Activated B cell treated with CpG ODN at 0.5 μM for 24 hours (primary cell): Measurements from ENCODE around the gene CD53. TPM values are rescaled to one million over a fixed set of nuclear protein-coding genes. Genes with fewer than 3 reads are reported as not detected.
A peak's percentile ranks its signal among the peaks of the same experiment; 100 is the strongest.

Source experiments
- ATAC-seq: fragments of 200-7000 bp; cut with Tn5 transposase; one replicate; pipeline ENCODE4 v1.10.0; 2021; ENCODE audit warnings: low read depth, mild to moderate bottlenecking, moderate library complexity
- CTCF ChIA-PET: fragments of 350-600 bp; sonication (Branson Sonifier 250); formaldehyde crosslinking; loops from one replicate; lab custom pipeline; 2021; ENCODE audit warnings: antibody characterized with exemption; lab: Charles Lee
- POLR2A ChIA-PET: fragments of 350-600 bp; sonication (Branson Sonifier 250); formaldehyde crosslinking; loops from one replicate; lab custom pipeline; 2021; ENCODE audit warnings: antibody characterized with exemption; lab: Charles Lee
- DNase-seq: peaks from one replicate; pipeline ENCODE4 v3.0.0; 2022
- H3K27ac Mint-ChIP-seq: one replicate; pipeline ENCODE4 v1.8.0; 2020; ENCODE audit warnings: mixed read lengths
- H3K27me3 Mint-ChIP-seq: one replicate; pipeline ENCODE4 v1.8.0; 2021; ENCODE audit warnings: mixed read lengths
- H3K36me3 Mint-ChIP-seq: one replicate; pipeline ENCODE4 v1.8.0; 2021; ENCODE audit warnings: low read depth, mixed read lengths
- H3K4me1 Mint-ChIP-seq: one replicate; pipeline ENCODE4 v1.8.0; 2021; ENCODE audit warnings: mixed read lengths
- H3K4me3 Mint-ChIP-seq: one replicate; pipeline ENCODE4 v1.8.0; 2020; ENCODE audit warnings: mild to moderate bottlenecking, mixed read lengths
- H3K9me3 Mint-ChIP-seq: one replicate; pipeline ENCODE4 v1.8.0; 2020; ENCODE audit warnings: mixed read lengths
- CTCF ChIP-seq: fragments of 200-600 bp; IDR thresholded peaks from one replicate; pipeline ENCODE4 v1.8.0; 2022; ENCODE audit warnings: antibody characterized with exemption, mild to moderate bottlenecking
- intact Hi-C: fragments of 100-400 bp; cut with micrococcal nuclease; formaldehyde crosslinking; loops from one replicate; pipeline ENCODE4 v1.15.1; 2024
- total RNA-seq: library from RNA; stranded (reverse); gene quantifications from 2 replicates; pipeline ENCODE4 v1.2.3, GENCODE V29; 2022

CD53 gene
- total RNA-seq, 1 donor from 2014 or later: 522 TPM

GRCh38 chr1:110870721-110871388, 2.1 kb upstream of the CD53 start:
- Mint-ChIP-seq H3K36me3 (peaks cover 30% of the 10 kb centered on the region), H3K4me3 (peak overlapping the region; percentile 96), H3K9me3 (no peaks in the 10 kb centered on the region), H3K27ac (peak overlapping the region; percentile 99), H3K4me1 (peaks cover 76% of the 10 kb centered on the region), H3K27me3 (no peaks in the 10 kb centered on the region)
- DNase-seq (no peak), ATAC-seq (no peak)
- ChIA-PET CTCF (interaction anchor here (1.3 to 5.5 kb wide), 3 partner anchors 18 to 88 kb away, joined by 3 to 44 read pairs (median 19); no protein-coding TSS in a partner anchor), POLR2A (interaction anchor here (0.6 to 6.4 kb wide), 14 partner anchors 9 to 344 kb away, joined by 3 to 98 read pairs (median 8); partner anchors contain the start of gene LRIF1)
- TF ChIP-seq CTCF: no peak
- intact Hi-C loops: loop anchor here (10.0 kb wide), 3 partner anchors 526 to 744 kb away; partner anchors contain the start of genes C1orf162 and RAP1A

- ATAC-seq: peak; percentile 67
- intact Hi-C loops: loop anchor here (1.0 to 10.0 kb wide), 11 partner anchors 8 to 742 kb away; partner anchors contain the start of genes C1orf162, LRIF1 and RAP1A
Measured at GRCh38 chr1:110872366-110872744, 593 bp upstream of the CD53 start.

GRCh38 chr1:110873856-110874255, 908 bp downstream of the CD53 start:
- Mint-ChIP-seq H3K27ac (peak overlapping the region; percentile 99), H3K36me3 (peaks cover 48% of the 10 kb centered on the region), H3K4me1 (peaks cover 73% of the 10 kb centered on the region), H3K27me3 (no peaks in the 10 kb centered on the region), H3K9me3 (no peaks in the 10 kb centered on the region), H3K4me3 (peak overlapping the region; percentile 96)
- ChIA-PET CTCF (interaction anchor here (0.9 to 5.5 kb wide), 4 partner anchors 45 to 254 kb away, joined by 3 to 44 read pairs (median 12); no protein-coding TSS in a partner anchor), POLR2A (interaction anchor here (0.6 to 6.4 kb wide), 14 partner anchors 13 to 493 kb away, joined by 3 to 98 read pairs (median 13); partner anchors contain the start of gene LRIF1)
- intact Hi-C loops: loop anchor here (2.0 to 10.0 kb wide), 10 partner anchors 15 to 741 kb away; partner anchors contain the start of genes C1orf162 and RAP1A
- DNase-seq: no peak
- TF ChIP-seq CTCF: no peak
- ATAC-seq: no peak

More at GRCh38 chr1:110872366-110872744, 593 bp upstream of the CD53 start:
- Mint-ChIP-seq H3K27me3 (no peaks in the 10 kb centered on the region), H3K9me3 (no peaks in the 10 kb centered on the region), H3K4me1 (peaks cover 75% of the 10 kb centered on the region), H3K27ac (peak overlapping the region; percentile 99), H3K36me3 (peaks cover 39% of the 10 kb centered on the region), H3K4me3 (peak overlapping the region; percentile 96)
- CTCF ChIA-PET: interaction anchor here (0.6 to 5.5 kb wide), 6 partner anchors 12 to 844 kb away, joined by 3 to 44 read pairs (median 3); no protein-coding TSS in a partner anchor
- no peak for TF ChIP-seq CTCF
- POLR2A ChIA-PET: interaction anchor here (0.6 to 6.4 kb wide), 27 partner anchors 8 to 838 kb away, joined by 3 to 98 read pairs (median 7); partner anchors contain the start of genes CEPT1, DRAM2, LRIF1 and RBM15
- DNase-seq: no peak

GRCh38 chr1:110874324-110875215, 1.6 kb downstream of the CD53 start:
- ATAC-seq: no peak
- Mint-ChIP-seq H3K27me3 (no peaks in the 10 kb centered on the region), H3K9me3 (no peaks in the 10 kb centered on the region), H3K4me3 (peak overlapping the region; percentile 96), H3K36me3 (peaks cover 50% of the 10 kb centered on the region), H3K4me1 (peaks cover 73% of the 10 kb centered on the region), H3K27ac (peak overlapping the region; percentile 99)
- intact Hi-C loops: loop anchor here (2.0 to 10.0 kb wide), 6 partner anchors 18 to 740 kb away; partner anchors contain the start of genes C1orf162 and RAP1A
- no peak for DNase-seq
- ChIA-PET POLR2A (interaction anchor here (0.6 to 6.4 kb wide), 18 partner anchors 14 to 494 kb away, joined by 3 to 98 read pairs (median 6); partner anchors contain the start of gene LRIF1), CTCF (interaction anchor here (0.9 to 5.5 kb wide), 6 partner anchors 46 to 255 kb away, joined by 3 to 44 read pairs (median 4); no protein-coding TSS in a partner anchor)
- no peak for TF ChIP-seq CTCF
